Left lobe of liver (tissue), 2 donors: Measurements from ENCODE around the gene TMEM39B. TPM values are rescaled to one million over a fixed set of nuclear protein-coding genes. Genes with fewer than 3 reads are reported as not detected.
"Not testable (repeated sequence)": the region's sequence is repeated elsewhere in the genome, so short reads cannot be mapped to it uniquely, and the experiment has no call there.

Source experiments
- ATAC-seq: fragments of 200-7000 bp; cut with Tn5 transposase; one replicate; pipeline ENCODE4 v1.9.1; 2020; ENCODE audit warnings: mild to moderate bottlenecking, moderate library complexity
- DNase-seq: peaks from one replicate; pipeline ENCODE4 v3.0.0-alpha.2; 2020; ENCODE audit warnings: low spot score
- total RNA-seq: library from RNA; stranded (reverse); gene quantifications from one replicate; pipeline ENCODE4 v1.2.1, GENCODE V29; 2021
- donor health status: DM: no; HTN: no; CAD: no; lungs with moderate emphysema.
- donor health status: DM: no; HTN: yes; CAD: no.

Gene TMEM39B
- total RNA-seq, 1 donor from 2014 or later = 6.0 TPM

GRCh38 chr1:32111040-32111623 is 38.4 kb downstream of the TMEM39B start:
- no peak for ATAC-seq
- no peak for DNase-seq

GRCh38 chr1:32111789-32112188 is 39.0 kb downstream of the TMEM39B start:
- no peak for DNase-seq

GRCh38 chr1:32112806-32113375 is 40.2 kb downstream of the TMEM39B start:
- DNase-seq (no peak), ATAC-seq (no peak)

More at GRCh38 chr1:32111789-32112188, 39.0 kb downstream of the TMEM39B start:
- ATAC-seq = no peak

- not testable (repeated sequence) for ATAC-seq, DNase-seq
These were observed 40.7 kb downstream of the TMEM39B start for GRCh38 chr1:32113436-32113835.

- no peak for DNase-seq
- ATAC-seq = no peak
These were observed 41.7 kb downstream of the TMEM39B start for GRCh38 chr1:32114420-32114819.

GRCh38 chr1:32115496-32115895 is 42.8 kb downstream of the TMEM39B start:
- no peak for ATAC-seq
- DNase-seq = no peak

GRCh38 chr1:32116531-32116930 is 43.8 kb downstream of the TMEM39B start:
- no peak for DNase-seq
- peak; percentile 69 for ATAC-seq

GRCh38 chr1:32122151-32122550 is 49.4 kb downstream of the TMEM39B start:
- no peak for ATAC-seq
- DNase-seq = no peak

- ATAC-seq, DNase-seq: not testable (repeated sequence)
These were observed 50.6 kb downstream of the TMEM39B start for GRCh38 chr1:32123361-32123760.

- DNase-seq (no peak), ATAC-seq (no peak)
These were observed 52.6 kb downstream of the TMEM39B start for GRCh38 chr1:32125313-32125712.

- no peak for ATAC-seq
- no peak for DNase-seq
These were observed 54.0 kb downstream of the TMEM39B start for GRCh38 chr1:32126770-32127169.

GRCh38 chr1:32127409-32128198 is 54.9 kb downstream of the TMEM39B start:
- DNase-seq = no peak
- no peak for ATAC-seq

- ATAC-seq = no peak
These were observed 55.7 kb downstream of the TMEM39B start for GRCh38 chr1:32128479-32128878.

GRCh38 chr1:32128964-32129363 is 56.2 kb downstream of the TMEM39B start:
- ATAC-seq (no peak), DNase-seq (no peak)

More at GRCh38 chr1:32128479-32128878, 55.7 kb downstream of the TMEM39B start:
- DNase-seq = no peak

GRCh38 chr1:32133950-32134280 is 61.2 kb downstream of the TMEM39B start:
- not testable (repeated sequence) for DNase-seq, ATAC-seq

- DNase-seq (no peak), ATAC-seq (no peak)
These were observed 64.4 kb downstream of the TMEM39B start for GRCh38 chr1:32137111-32137510.

GRCh38 chr1:32138965-32139364 is 66.2 kb downstream of the TMEM39B start:
- no peak for DNase-seq
- ATAC-seq = no peak

GRCh38 chr1:32142446-32143301 is 69.9 kb downstream of the TMEM39B start:
- DNase-seq (no peak), ATAC-seq (peak; percentile 93)

- ATAC-seq, DNase-seq: not testable (repeated sequence)
These were observed 70.6 kb downstream of the TMEM39B start for GRCh38 chr1:32143302-32143695.

- DNase-seq (no peak), ATAC-seq (no peak)
These were observed 71.3 kb downstream of the TMEM39B start for GRCh38 chr1:32144033-32144432.

GRCh38 chr1:32147799-32148198 is 75.1 kb downstream of the TMEM39B start:
- not testable (repeated sequence) for ATAC-seq

More at GRCh38 chr1:32147799-32148198, 75.1 kb downstream of the TMEM39B start:
- not testable (repeated sequence) for DNase-seq
